Liver (tissue), 9 donors: ENCODE measurements around the gene PALS2. TPM values are rescaled to one million over a fixed set of nuclear protein-coding genes. Genes with fewer than 3 reads are reported as not detected.

Experiments used
- DNase-seq: peaks from one replicate; pipeline ENCODE4 v3.0.0-alpha.2; 2017; ENCODE audit warnings: low spot score
- H3K27ac ChIP-seq, 2 donors: one replicate each; pipeline ENCODE4 v1.7.0; 2013; ENCODE audit warnings: inconsistent platforms in 2 of 2, low read length in 2 of 2, control low read depth in 1 of 2, low read depth in 1 of 2, mild to moderate bottlenecking in 1 of 2
- H3K27me3 ChIP-seq, 4 donors: one replicate each; pipeline versions ENCODE4 v1.6.1 to v1.7.0; 2013; ENCODE audit warnings: low read length in 3 of 4, inconsistent platforms in 1 of 4, mild to moderate bottlenecking in 1 of 4, moderate library complexity in 1 of 4; ENCODE audit not compliant: control insufficient read depth in 4 of 4, insufficient read depth in 4 of 4
- H3K36me3 ChIP-seq, 4 donors: one replicate each; pipeline versions ENCODE4 v1.6.1 to v1.7.0; 2013; ENCODE audit warnings: low read length in 3 of 4, mild to moderate bottlenecking in 3 of 4, low read depth in 1 of 4, moderate library complexity in 1 of 4; ENCODE audit not compliant: control insufficient read depth in 4 of 4, insufficient read depth in 3 of 4
- H3K4me1 ChIP-seq, 4 donors: one replicate each; pipeline versions ENCODE4 v1.6.1 to v1.7.0; 2013; ENCODE audit warnings: low read length in 3 of 4, mild to moderate bottlenecking in 3 of 4, moderate library complexity in 1 of 4; ENCODE audit not compliant: control insufficient read depth in 4 of 4, insufficient read depth in 4 of 4
- H3K4me3 ChIP-seq, 3 donors: one replicate each; pipeline versions ENCODE4 v1.6.1 to v1.7.0; 2013; ENCODE audit warnings: low read length in 3 of 3, control low read depth in 1 of 3, low read depth in 1 of 3, mild to moderate bottlenecking in 1 of 3
- H3K9ac ChIP-seq, 2 donors: one replicate each; pipeline ENCODE4 v1.7.0; 2013; ENCODE audit warnings: low read length in 2 of 2, mild to moderate bottlenecking in 2 of 2, moderate library complexity in 2 of 2, control low read depth in 1 of 2, low read depth in 1 of 2
- H3K9me3 ChIP-seq, 4 donors: one replicate each; pipeline versions ENCODE4 v1.6.1 to v1.7.0; 2013; ENCODE audit warnings: low read length in 3 of 4; ENCODE audit not compliant: control insufficient read depth in 4 of 4
- EGR1 ChIP-seq, 2 donors: IDR thresholded peaks; 2 replicates each; pipeline ENCODE4 v1.6.1; 2016 to 2018; ENCODE audit warnings: antibody characterized with exemption in 2 of 2, low read depth in 2 of 2
- FOXA1 ChIP-seq: IDR thresholded peaks from 2 replicates; pipeline ENCODE4 v1.6.1; 2016; ENCODE audit warnings: antibody characterized with exemption
- FOXA2 ChIP-seq: IDR thresholded peaks from 2 replicates; pipeline ENCODE4 v1.6.1; 2016; ENCODE audit warnings: antibody characterized with exemption
- GABPA ChIP-seq, 2 donors: IDR thresholded peaks in 1 of 2; conservative IDR thresholded peaks in 1 of 2; 2 replicates each; pipeline ENCODE4 v1.6.1; 2016; ENCODE audit warnings: antibody characterized with exemption in 2 of 2, mild to moderate bottlenecking in 1 of 2, moderate library complexity in 1 of 2
- HNF4A ChIP-seq, 2 donors: conservative IDR thresholded peaks; 2 replicates each; pipeline ENCODE4 v1.6.1; 2016; ENCODE audit warnings: antibody characterized with exemption in 2 of 2, mild to moderate bottlenecking in 2 of 2
- HNF4G ChIP-seq: IDR thresholded peaks from 2 replicates; pipeline ENCODE4 v1.6.1; 2016; ENCODE audit warnings: antibody characterized with exemption
- JUND ChIP-seq, 2 donors: IDR thresholded peaks; 2 replicates each; pipeline ENCODE4 v1.6.1; 2016; ENCODE audit warnings: antibody characterized with exemption in 2 of 2
- NR2F2 ChIP-seq: IDR thresholded peaks from 2 replicates; pipeline ENCODE4 v1.6.1; 2016; ENCODE audit warnings: antibody characterized with exemption
- RAD21 ChIP-seq, 2 donors: IDR thresholded peaks; 2 replicates each; pipeline ENCODE4 v1.6.1; 2016; ENCODE audit warnings: antibody characterized with exemption in 2 of 2, mild to moderate bottlenecking in 2 of 2
- RXRA ChIP-seq, 2 donors: IDR thresholded peaks; 2 replicates each; pipeline ENCODE4 v1.6.1; 2017 to 2018; ENCODE audit warnings: antibody characterized with exemption in 2 of 2, mild to moderate bottlenecking in 1 of 2
- SP1 ChIP-seq: IDR thresholded peaks from 2 replicates; pipeline ENCODE4 v1.6.1; 2018; ENCODE audit warnings: antibody characterized with exemption, mild to moderate bottlenecking
- TAF1 ChIP-seq: conservative IDR thresholded peaks from 2 replicates; pipeline ENCODE4 v1.6.1; 2016; ENCODE audit warnings: antibody characterized with exemption, mild to moderate bottlenecking
- YY1 ChIP-seq: IDR thresholded peaks from 2 replicates; pipeline ENCODE4 v1.6.1; 2016; ENCODE audit warnings: antibody characterized with exemption, mild to moderate bottlenecking
- WGBS: extraction: QIAGEN DNeasy Blood & Tissue Kit; methylation state at CpG from one replicate; pipeline ENCODE4 v1.1.7; 2013; 5-methylcytosine and 5-hydroxymethylcytosine counted together
- polyA plus RNA-seq, 2 donors: library from polyadenylated mRNA; stranded (reverse) in 1 of 2; unstranded in 1 of 2; fragments of 200-250 nt in 1 of 2; fragments of >200 nt in 1 of 2; fragmentation: Nextera tagmentation in 1 of 2; extraction: Ambion mirVana in 1 of 2; gene quantifications; one replicate each; pipeline versions ENCODE4 v1.2.1 to v1.2.3, GENCODE V29; 2013 to 2015
- total RNA-seq, 2 donors: library from RNA; depleted of rRNA; stranded (reverse); fragments of >200 nt; gene quantifications; one replicate each; pipeline ENCODE4 v1.2.3, GENCODE V29; 2014
- TF ChIP-seq, protein P1 (sequence below): IDR thresholded peaks from 2 replicates; pipeline ENCODE4 v1.6.1; 2016; ENCODE audit warnings: antibody characterized with exemption
- TF ChIP-seq, protein P2 (sequence below): IDR thresholded peaks from 2 replicates; pipeline ENCODE4 v1.6.1; 2016; ENCODE audit warnings: antibody characterized with exemption
- TF ChIP-seq, protein P3 (sequence below): IDR thresholded peaks from 2 replicates; pipeline ENCODE4 v1.6.1; 2016; ENCODE audit warnings: antibody characterized with exemption, mild to moderate bottlenecking
- TF ChIP-seq, protein P4 (sequence below): fragments of 150-350 bp; IDR thresholded peaks from 2 replicates; pipeline ENCODE4 v1.5.1; 2017; ENCODE audit warnings: improper control_type of control experiment, low read depth, low read length; ENCODE audit not compliant: missing input control
- donor health status: healthy.
- donor health status: healthy.
- donor health status: healthy.
- donor health status: healthy.
- donor health status: healthy.

The PALS2 gene
- total and polyA plus RNA-seq, 4 donors = 6.0 to 10.5 (median 8.9) TPM

DNA sequence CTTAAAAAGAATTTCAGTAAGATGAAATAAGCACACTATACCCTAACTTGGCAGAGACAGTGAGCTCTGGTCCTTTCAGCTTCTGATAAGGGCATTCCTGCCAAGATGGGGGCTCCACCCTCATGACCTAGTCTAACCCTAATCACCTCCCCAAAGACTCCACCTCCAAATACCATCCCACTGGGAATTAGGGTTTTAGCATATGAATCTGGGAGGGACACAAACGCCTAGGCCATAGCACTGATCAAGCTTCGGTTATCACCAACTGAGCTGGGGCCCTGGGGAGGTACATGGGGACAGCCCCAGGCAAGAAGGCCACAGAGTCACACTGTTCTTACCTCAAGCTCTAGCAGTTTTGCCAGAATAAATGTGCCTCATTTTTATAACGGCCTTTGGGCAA is 31.4 kb downstream of the PALS2 start:
- Histone ChIP-seq H3K27me3 (no peaks in the 10 kb centered on the region), H3K4me1 (peaks cover 0 to 4% (median 0%) of the 10 kb centered on the region in 4 donors), H3K36me3 (no peaks in the 10 kb centered on the region), H3K9me3 (no peaks in the 10 kb centered on the region), H3K4me3 (no peak overlapping the region), H3K27ac (no peak overlapping the region), H3K9ac (no peak overlapping the region)
- 73% methylated on average over 3 of the region's 3 CpGs for WGBS
- DNase-seq = no peak
- TF ChIP-seq GABPA (IDR thresholded peaks at IDR 0.05 in 1 of 2, conservative IDR thresholded peaks at IDR 0.05 in 1 of 2) = no peak

DNA sequence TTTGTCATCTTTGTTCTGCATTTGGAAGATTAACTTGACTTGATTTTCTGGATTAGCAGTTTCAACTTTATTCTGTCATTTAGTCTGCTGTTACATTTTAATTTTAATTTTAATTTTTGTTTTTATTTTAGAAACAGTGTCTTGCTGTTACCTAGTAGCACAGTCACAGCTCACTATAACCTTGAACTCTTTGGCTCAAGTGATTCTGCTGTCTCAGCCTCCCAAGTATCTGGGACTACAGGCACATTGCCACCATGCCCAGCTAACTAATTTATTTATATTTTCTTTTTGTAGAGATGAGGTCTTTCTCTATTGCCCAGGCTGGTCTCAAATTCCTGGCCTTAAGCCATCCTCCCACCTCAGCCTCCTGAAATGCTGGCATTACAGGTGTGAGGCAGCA is 35.3 kb downstream of the PALS2 start:
- peaks cover 0 to 4% (median 0%) of the 10 kb centered on the region in 4 donors for H3K4me1 ChIP-seq
- H3K36me3 ChIP-seq = no peaks in the 10 kb centered on the region
- no peak for TF ChIP-seq NR2F2
- no peak for TF ChIP-seq GABPA (IDR thresholded peaks at IDR 0.05 in 1 of 2, conservative IDR thresholded peaks at IDR 0.05 in 1 of 2)
- TF ChIP-seq, protein P1, sequence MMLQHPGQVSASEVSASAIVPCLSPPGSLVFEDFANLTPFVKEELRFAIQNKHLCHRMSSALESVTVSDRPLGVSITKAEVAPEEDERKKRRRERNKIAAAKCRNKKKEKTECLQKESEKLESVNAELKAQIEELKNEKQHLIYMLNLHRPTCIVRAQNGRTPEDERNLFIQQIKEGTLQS = no peak
- no peak for TF ChIP-seq SP1
- TF ChIP-seq, protein P2, sequence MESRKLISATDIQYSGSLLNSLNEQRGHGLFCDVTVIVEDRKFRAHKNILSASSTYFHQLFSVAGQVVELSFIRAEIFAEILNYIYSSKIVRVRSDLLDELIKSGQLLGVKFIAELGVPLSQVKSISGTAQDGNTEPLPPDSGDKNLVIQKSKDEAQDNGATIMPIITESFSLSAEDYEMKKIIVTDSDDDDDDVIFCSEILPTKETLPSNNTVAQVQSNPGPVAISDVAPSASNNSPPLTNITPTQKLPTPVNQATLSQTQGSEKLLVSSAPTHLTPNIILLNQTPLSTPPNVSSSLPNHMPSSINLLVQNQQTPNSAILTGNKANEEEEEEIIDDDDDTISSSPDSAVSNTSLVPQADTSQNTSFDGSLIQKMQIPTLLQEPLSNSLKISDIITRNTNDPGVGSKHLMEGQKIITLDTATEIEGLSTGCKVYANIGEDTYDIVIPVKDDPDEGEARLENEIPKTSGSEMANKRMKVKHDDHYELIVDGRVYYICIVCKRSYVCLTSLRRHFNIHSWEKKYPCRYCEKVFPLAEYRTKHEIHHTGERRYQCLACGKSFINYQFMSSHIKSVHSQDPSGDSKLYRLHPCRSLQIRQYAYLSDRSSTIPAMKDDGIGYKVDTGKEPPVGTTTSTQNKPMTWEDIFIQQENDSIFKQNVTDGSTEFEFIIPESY = no peak
- TF ChIP-seq FOXA2 = no peak
- TF ChIP-seq, protein P3, sequence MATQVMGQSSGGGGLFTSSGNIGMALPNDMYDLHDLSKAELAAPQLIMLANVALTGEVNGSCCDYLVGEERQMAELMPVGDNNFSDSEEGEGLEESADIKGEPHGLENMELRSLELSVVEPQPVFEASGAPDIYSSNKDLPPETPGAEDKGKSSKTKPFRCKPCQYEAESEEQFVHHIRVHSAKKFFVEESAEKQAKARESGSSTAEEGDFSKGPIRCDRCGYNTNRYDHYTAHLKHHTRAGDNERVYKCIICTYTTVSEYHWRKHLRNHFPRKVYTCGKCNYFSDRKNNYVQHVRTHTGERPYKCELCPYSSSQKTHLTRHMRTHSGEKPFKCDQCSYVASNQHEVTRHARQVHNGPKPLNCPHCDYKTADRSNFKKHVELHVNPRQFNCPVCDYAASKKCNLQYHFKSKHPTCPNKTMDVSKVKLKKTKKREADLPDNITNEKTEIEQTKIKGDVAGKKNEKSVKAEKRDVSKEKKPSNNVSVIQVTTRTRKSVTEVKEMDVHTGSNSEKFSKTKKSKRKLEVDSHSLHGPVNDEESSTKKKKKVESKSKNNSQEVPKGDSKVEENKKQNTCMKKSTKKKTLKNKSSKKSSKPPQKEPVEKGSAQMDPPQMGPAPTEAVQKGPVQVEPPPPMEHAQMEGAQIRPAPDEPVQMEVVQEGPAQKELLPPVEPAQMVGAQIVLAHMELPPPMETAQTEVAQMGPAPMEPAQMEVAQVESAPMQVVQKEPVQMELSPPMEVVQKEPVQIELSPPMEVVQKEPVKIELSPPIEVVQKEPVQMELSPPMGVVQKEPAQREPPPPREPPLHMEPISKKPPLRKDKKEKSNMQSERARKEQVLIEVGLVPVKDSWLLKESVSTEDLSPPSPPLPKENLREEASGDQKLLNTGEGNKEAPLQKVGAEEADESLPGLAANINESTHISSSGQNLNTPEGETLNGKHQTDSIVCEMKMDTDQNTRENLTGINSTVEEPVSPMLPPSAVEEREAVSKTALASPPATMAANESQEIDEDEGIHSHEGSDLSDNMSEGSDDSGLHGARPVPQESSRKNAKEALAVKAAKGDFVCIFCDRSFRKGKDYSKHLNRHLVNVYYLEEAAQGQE = no peak
- no peak for TF ChIP-seq FOXA1
- no peak for TF ChIP-seq JUND (IDR thresholded peaks at IDR 0.05)
- no peak for TF ChIP-seq HNF4G
- TF ChIP-seq, protein P4, sequence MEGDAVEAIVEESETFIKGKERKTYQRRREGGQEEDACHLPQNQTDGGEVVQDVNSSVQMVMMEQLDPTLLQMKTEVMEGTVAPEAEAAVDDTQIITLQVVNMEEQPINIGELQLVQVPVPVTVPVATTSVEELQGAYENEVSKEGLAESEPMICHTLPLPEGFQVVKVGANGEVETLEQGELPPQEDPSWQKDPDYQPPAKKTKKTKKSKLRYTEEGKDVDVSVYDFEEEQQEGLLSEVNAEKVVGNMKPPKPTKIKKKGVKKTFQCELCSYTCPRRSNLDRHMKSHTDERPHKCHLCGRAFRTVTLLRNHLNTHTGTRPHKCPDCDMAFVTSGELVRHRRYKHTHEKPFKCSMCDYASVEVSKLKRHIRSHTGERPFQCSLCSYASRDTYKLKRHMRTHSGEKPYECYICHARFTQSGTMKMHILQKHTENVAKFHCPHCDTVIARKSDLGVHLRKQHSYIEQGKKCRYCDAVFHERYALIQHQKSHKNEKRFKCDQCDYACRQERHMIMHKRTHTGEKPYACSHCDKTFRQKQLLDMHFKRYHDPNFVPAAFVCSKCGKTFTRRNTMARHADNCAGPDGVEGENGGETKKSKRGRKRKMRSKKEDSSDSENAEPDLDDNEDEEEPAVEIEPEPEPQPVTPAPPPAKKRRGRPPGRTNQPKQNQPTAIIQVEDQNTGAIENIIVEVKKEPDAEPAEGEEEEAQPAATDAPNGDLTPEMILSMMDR = no peak
- no peak for TF ChIP-seq RXRA (IDR thresholded peaks at IDR 0.05)
- TF ChIP-seq EGR1 (IDR thresholded peaks at IDR 0.05; ENCODE audit: low read depth in 2 of 2) = no peak
- TF ChIP-seq RAD21 (IDR thresholded peaks at IDR 0.05) = no peak
- no peak for TF ChIP-seq HNF4A (conservative IDR thresholded peaks at IDR 0.05)
- TF ChIP-seq YY1 = no peak
- no peak for TF ChIP-seq TAF1
- no peak overlapping the region for H3K4me3 ChIP-seq
- no peak overlapping the region for H3K27ac ChIP-seq
- DNase-seq = no peak
- H3K27me3 ChIP-seq = no peaks in the 10 kb centered on the region
- no peak overlapping the region for H3K9ac ChIP-seq
- no peaks in the 10 kb centered on the region for H3K9me3 ChIP-seq
